HG02884 (cell line): ENCODE data around the gene TBC1D14.
A peak's percentile ranks its signal among the peaks of the same experiment; 100 is the strongest.

Source experiments
- ATAC-seq: cut with Tn5 transposase; IDR thresholded peaks from one replicate; pipeline ENCODE4 v1.9.1; 2021; ENCODE audit warnings: mild to moderate bottlenecking, moderate library complexity; ENCODE audit not compliant: unreplicated experiment

The TBC1D14 gene

GRCh38 chr4:7052923-7053715 is 143.5 kb downstream of the TBC1D14 start:
- ATAC-seq, result no peak

DNA sequence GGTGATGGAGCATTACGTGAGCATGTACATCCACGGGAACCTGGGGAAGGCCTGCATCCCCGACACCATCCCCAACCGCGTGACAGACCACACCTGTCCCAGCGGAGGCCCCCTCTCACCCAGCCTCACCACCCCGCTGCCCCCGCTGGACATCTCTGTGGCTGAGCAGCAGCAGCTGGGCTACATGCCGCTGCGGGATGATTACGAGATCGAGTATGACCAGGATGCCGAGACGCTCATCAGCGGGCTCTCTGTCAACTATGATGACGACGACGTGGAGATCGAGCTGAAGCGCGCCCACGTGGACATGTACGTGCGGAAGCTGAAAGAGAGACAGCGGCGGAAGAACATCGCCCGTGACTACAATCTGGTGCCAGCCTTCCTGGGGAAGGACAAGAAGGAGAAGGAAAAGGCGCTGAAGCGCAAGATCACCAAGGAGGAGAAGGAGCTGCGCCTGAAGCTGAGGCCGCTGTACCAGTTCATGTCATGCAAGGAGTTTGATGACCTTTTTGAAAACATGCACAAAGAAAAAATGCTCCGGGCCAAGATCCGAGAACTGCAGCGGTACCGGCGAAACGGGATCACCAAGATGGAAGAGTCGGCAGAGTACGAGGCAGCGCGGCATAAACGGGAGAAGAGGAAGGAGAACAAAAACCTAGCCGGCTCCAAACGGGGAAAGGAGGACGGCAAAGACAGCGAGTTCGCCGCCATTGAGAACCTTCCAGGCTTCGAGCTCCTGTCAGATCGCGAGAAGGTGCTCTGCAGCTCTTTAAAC is 144.7 kb downstream of the TBC1D14 start:
- ATAC-seq, result no peak

DNA sequence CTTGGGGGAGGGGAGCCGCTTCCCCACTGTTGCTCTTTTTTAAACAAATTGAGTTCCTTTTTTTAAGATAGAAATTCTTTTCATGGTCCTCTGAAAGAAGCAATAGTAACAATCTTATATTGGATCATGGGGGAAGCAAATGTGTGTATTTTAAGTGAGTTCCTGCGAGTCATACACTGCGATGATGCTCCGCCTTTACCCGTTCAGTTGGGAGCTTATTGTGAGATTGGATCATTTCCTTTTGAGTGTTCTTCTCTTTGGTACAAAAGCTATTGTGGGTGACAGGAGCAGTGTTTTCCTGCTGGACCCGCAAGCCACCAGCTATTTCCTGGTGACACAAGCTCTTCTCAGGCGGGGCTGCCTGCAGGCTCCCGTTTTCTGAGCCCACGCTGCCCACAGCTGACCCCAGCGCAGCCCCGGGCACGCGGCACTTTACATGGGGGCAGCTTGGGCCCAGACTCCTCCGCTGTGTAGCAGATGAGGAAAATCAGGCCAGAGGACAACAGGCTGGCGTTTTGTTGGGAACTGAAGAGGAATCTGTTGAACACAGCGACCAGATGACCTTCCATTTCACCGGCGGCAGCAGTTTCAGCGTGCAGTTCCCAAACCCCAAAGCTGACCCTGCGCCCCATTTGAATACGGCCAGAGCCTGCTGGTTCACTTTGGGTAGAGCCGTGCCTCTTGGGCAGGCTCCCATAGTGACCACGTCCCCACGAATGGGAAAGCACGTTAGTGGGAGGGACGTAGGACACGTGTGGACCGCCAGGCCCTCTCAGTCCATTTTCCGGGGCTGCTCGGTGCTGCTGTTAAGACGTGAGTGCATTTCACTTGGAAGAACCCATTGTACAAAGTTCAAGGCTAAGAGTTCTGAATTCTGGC is 145.7 kb downstream of the TBC1D14 start:
- no peak for ATAC-seq

GRCh38 chr4:7055990-7056325 is 146.3 kb downstream of the TBC1D14 start:
- no peak for ATAC-seq

DNA sequence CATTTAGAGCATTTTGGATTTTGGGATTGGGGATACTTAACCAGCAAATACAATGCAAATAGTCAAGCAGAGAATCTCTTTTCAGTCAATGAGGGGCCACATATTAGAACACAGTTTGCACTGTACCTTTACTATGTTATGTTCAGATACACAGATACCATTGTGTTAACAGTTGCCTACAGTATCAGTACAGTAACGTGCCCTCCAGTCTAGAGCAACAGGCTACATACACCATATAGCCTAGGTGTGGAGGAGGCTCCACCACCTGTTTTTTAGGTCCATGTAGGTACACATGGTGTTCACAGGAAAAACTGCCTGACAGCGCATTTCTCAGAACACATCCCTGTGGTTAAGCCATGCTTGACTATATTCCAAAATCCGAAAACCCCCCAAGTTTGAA is 149.2 kb downstream of the TBC1D14 start:
- ATAC-seq, result no peak

GRCh38 chr4:7059662-7060061 is 150.0 kb downstream of the TBC1D14 start:
- ATAC-seq, result no peak

DNA sequence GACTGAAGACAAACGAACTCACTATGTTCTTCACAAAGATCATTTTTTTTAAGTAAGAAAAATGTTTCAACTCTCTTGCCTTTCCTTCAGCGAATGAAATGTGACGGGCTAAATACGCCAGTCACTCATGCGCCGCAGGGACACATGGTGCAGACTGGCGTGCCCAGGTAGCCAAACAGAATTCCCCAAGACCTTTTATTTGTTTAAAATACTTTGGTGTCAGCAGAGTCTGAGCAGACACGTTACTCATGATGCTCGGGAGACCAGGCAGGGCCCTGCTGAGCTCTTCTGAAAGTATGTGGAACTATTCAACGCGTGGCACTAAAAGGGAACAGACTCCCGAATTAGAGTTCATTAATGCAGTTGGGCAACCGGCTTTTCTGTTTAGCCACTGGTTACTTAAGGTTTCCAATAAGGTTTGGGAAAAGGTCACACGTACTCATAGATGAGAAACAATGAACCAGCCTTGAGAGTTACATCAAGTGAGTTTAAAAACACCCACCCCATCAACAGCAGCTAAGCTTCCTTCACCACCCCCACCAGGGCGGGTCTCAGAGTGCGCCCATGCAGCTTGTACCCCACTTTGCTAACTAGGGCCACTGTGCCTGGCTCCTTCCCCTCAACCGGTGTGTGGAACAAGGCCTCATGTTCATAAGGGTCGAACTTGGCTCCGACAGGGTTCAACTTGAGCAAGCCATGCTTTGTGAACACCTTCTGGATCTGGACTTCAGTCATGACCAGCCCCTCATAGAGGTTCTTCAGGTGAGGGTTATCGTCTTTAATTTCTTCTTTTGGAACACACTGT is 150.9 kb downstream of the TBC1D14 start:
- ATAC-seq, result no peak

DNA sequence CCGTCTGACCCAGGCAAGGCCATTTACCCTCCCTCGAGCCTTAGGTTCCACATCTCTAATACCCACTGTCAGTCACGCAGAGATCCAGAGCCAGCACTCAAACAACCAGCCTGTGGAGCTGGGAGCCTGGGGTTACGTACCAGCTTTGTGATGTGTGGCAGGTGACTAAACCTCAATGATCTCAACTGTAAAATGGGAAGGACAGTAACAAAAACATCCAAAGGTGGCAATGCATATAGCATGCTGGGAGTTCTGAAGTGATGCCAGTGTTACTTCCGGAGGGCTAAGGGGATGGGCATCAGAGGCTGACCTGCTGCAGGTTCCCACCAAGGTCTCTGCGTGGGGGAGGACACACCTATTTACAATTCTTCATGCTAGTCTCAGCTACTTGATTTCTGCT is 152.2 kb downstream of the TBC1D14 start:
- no peak for ATAC-seq

DNA sequence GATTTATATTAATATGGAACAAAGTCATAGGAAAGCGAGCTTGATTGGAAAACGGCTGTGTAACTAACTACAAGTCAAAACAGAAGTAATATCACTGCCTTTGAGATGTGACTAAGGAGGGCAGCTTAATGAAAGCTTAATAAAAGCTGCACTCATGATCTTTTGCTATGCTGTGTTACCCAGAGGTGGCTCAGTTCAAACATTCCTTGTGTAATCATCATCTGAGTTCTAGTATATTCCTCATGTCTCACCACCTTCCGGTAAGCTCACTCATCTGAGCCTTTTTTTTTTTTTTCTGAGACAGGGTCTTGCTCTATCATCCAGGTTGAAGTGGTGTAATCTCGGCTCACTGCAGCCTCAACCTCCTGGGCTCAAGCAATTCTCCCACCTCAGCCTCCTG is 153.2 kb downstream of the TBC1D14 start:
- no peak for ATAC-seq

DNA sequence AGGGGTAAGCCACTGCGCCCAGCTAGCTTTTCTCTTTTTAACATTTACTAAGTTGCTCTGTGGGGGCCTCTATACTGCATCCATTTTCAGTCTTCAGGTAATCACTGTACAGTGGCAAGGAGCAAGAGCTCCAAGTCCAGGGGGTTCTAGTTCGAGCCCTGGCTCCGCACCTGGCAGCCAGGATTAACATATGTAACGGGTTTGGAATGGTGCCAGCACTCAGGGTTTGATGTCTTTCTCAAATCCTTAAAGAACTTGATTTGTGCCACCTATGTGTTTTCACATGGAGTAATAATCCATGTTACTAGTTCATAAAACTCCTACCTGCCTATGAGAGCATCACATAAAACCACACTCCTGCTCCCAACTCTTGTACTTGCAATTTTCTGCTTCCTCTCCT is 153.7 kb downstream of the TBC1D14 start:
- no peak for ATAC-seq

GRCh38 chr4:7066006-7066405 is 156.4 kb downstream of the TBC1D14 start:
- no peak for ATAC-seq

- ATAC-seq, result no peak
These were observed 156.9 kb downstream of the TBC1D14 start for GRCh38 chr4:7066493-7066892.

DNA sequence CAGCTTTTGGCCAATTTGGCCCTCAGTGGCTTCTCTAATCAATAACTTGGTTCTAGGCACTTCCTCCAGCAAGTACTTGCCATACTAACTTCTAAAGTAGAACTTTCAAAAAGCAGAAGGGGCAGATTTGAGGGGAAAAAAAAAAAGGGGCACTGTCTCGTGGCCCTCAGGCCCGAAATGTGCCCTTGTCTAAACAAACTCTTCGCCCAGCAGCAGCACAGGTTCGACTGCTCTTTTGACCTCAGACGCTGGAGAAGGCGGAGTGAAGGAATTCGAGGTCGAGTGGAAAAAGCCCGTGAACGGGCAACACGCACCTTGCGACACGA is 157.5 kb downstream of the TBC1D14 start:
- no peak for ATAC-seq

- ATAC-seq, result peak; percentile 73
These were observed 158.0 kb downstream of the TBC1D14 start, which contains the start of gene GRPEL1 for GRCh38 chr4:7067452-7068278. GRPEL1 (minus strand) TSS chr4:7068064; CDS start chr4:7068032, 32 bp downstream.

DNA sequence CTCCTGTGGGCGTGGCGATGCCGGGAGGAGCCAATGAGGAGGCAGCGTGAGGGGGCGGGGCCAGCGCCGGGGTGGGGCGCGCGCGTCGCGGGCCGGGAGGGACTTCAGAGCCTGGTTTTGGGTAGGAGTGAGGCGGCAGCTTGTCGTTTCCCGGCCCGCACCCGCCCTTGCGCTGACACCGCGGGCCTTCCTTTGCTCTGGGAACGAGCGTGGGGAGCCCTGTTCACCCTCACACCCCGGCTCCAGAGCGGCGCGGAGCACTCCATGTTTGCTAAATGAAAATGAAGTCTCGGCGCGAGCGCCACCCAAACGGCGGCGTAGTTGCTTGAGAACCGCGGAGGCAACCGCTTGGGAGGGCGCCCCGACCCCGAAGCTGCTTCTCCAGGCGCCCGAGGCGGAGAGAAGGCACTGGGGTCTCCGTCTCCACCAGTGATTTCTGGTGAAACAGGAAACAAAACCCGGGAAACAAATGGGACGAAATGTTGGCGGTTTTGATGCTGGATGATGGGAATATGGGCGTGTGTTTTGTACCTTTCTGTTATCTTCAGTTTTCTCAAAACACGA is 158.7 kb downstream of the TBC1D14 start:
- ATAC-seq, result peak; percentile 22

- no peak for ATAC-seq
These were observed 159.3 kb downstream of the TBC1D14 start for GRCh38 chr4:7068883-7069282.

- peak; percentile 28 for ATAC-seq
These were observed 161.3 kb downstream of the TBC1D14 start for GRCh38 chr4:7070729-7071511.

- no peak for ATAC-seq
These were observed 163.4 kb downstream of the TBC1D14 start for GRCh38 chr4:7073059-7073458.
